IMR-90 (cell line): ENCODE measurements around the gene ZIC3. TPM values are rescaled to one million over a fixed set of nuclear protein-coding genes. Genes with fewer than 3 reads are reported as not detected.

Experiments
- ATAC-seq: fragments of 200-7000 bp; cut with Tn5 transposase; 2 replicates; pipeline ENCODE4 v1.9.1; 2020; ENCODE audit warnings: low read depth, mild to moderate bottlenecking, moderate library complexity
- BruUV-seq: library from RNA; stranded (reverse); fragments of 400-500 nt; replicated peaks from 2 replicates; lab custom pipeline; 2021; lab: Mats Ljungman, UMichigan
- CTCF ChIA-PET: fragments of 300-600 bp; formaldehyde crosslinking; extraction: SDS; loops from one replicate; lab custom pipeline; 2021; ENCODE audit warnings: antibody characterized with exemption; lab: Yijun Ruan, JAX
- POLR2A ChIA-PET: fragments of 300-600 bp; sonication (Branson Sonifier 250); formaldehyde crosslinking; loops from one replicate; lab custom pipeline; 2022; ENCODE audit warnings: antibody characterized with exemption; ENCODE audit not compliant: unreplicated experiment; lab: Charles Lee
- DNase-seq: peaks from one replicate; pipeline ENCODE4 v3.0.0; 2013
- H2AFZ ChIP-seq: replicated peaks from 2 replicates; pipeline ENCODE3; 2013; ENCODE audit warnings: low read length, mild to moderate bottlenecking; ENCODE audit not compliant: poor library complexity
- H2AK5ac ChIP-seq: 2 replicates; pipeline ENCODE4 v1.6.1; 2013; ENCODE audit warnings: low read depth, low read length, inconsistent platforms
- H2AK9ac ChIP-seq: replicated peaks from 2 replicates; pipeline ENCODE3; 2013; ENCODE audit warnings: mild to moderate bottlenecking, low read depth, low read length, moderate library complexity; ENCODE audit not compliant: poor library complexity
- H2BK120ac ChIP-seq: 2 replicates; pipeline ENCODE4 v1.6.1; 2013; ENCODE audit warnings: low read depth, low read length, inconsistent platforms
- H2BK15ac ChIP-seq: 3 replicates; pipeline ENCODE4 v1.6.1; 2013; ENCODE audit warnings: low read depth, low read length, inconsistent platforms
- H2BK20ac ChIP-seq: 2 replicates; pipeline ENCODE4 v1.6.1; 2013; ENCODE audit warnings: low read depth, mild to moderate bottlenecking, inconsistent platforms, low read length, moderate library complexity
- H2BK5ac ChIP-seq: 2 replicates; pipeline ENCODE4 v1.6.1; 2013; ENCODE audit warnings: mild to moderate bottlenecking, low read depth, low read length, inconsistent platforms; ENCODE audit not compliant: poor library complexity, severe bottlenecking
- H3K14ac ChIP-seq: replicated peaks from 2 replicates; pipeline ENCODE4 v1.6.1; 2013; ENCODE audit warnings: low read depth, low read length, inconsistent platforms
- H3K18ac ChIP-seq: 2 replicates; pipeline ENCODE4 v1.6.1; 2013; ENCODE audit warnings: low read depth, low read length, control low read depth
- H3K23ac ChIP-seq: 2 replicates; pipeline ENCODE4 v1.6.1; 2013; ENCODE audit warnings: low read depth, low read length, inconsistent platforms
- H3K27ac ChIP-seq: 2 replicates; pipeline ENCODE4 v1.5.1; 2013; ENCODE audit warnings: mild to moderate bottlenecking, control low read depth, low read length; ENCODE audit not compliant: insufficient read depth
- H3K27me3 ChIP-seq: 2 replicates; pipeline ENCODE4 v1.6.1; 2013; ENCODE audit warnings: low read length; ENCODE audit not compliant: control insufficient read depth, insufficient read depth
- H3K36me3 ChIP-seq: 2 replicates; pipeline ENCODE4 v1.6.1; 2013; ENCODE audit warnings: low read length, mixed read lengths; ENCODE audit not compliant: control insufficient read depth, insufficient read depth
- H3K4ac ChIP-seq: 2 replicates; pipeline ENCODE4 v1.6.1; 2013; ENCODE audit warnings: low read depth, low read length, inconsistent platforms
- H3K4me1 ChIP-seq: 2 replicates; pipeline ENCODE4 v1.6.1; 2013; ENCODE audit warnings: low read length, mixed read lengths; ENCODE audit not compliant: control insufficient read depth, insufficient read depth
- H3K4me2 ChIP-seq: 2 replicates; pipeline ENCODE4 v1.6.1; 2013; ENCODE audit warnings: low read depth, mild to moderate bottlenecking, control low read depth, low read length, moderate library complexity
- H3K4me3 ChIP-seq: 2 replicates; pipeline ENCODE4 v1.5.1; 2013; ENCODE audit warnings: low read depth, mild to moderate bottlenecking, control low read depth, low read length, moderate library complexity; ENCODE audit not compliant: insufficient read depth
- H3K56ac ChIP-seq: 2 replicates; pipeline ENCODE4 v1.6.1; 2013; ENCODE audit warnings: low read length, inconsistent platforms; ENCODE audit not compliant: insufficient read depth; ENCODE audit errors: extremely low read depth
- H3K79me1 ChIP-seq, 2 experiments: 2 replicates each; pipeline ENCODE4 v1.6.1; 2013; ENCODE audit warnings: low read length in 2 of 2, inconsistent platforms in 1 of 2, low read depth in 1 of 2
- H3K9ac ChIP-seq: 2 replicates; pipeline ENCODE4 v1.6.1; 2013; ENCODE audit warnings: low read depth, low read length, control low read depth
- H3K9me1 ChIP-seq: 2 replicates; pipeline ENCODE4 v1.6.1; 2013; ENCODE audit warnings: low read length, inconsistent platforms; ENCODE audit not compliant: insufficient read depth
- H3K9me3 ChIP-seq: 2 replicates; pipeline ENCODE4 v1.6.1; 2013; ENCODE audit warnings: low read length; ENCODE audit not compliant: control insufficient read depth, insufficient read depth
- H4K20me1 ChIP-seq: 2 replicates; pipeline ENCODE4 v1.6.1; 2013; ENCODE audit warnings: low read length, inconsistent platforms; ENCODE audit not compliant: insufficient read depth
- H4K5ac ChIP-seq: 2 replicates; pipeline ENCODE4 v1.6.1; 2013; ENCODE audit warnings: mild to moderate bottlenecking, low read depth, low read length, control low read depth
- H4K8ac ChIP-seq, 2 experiments: 2 replicates each; pipeline ENCODE4 v1.6.1; 2013; ENCODE audit warnings: low read depth in 2 of 2, low read length in 2 of 2, control low read depth in 1 of 2, inconsistent platforms in 1 of 2
- H4K91ac ChIP-seq: 2 replicates; pipeline ENCODE4 v1.6.1; 2013; ENCODE audit warnings: low read depth, low read length, inconsistent platforms; ENCODE audit not compliant: insufficient read depth
- CEBPB ChIP-seq: IDR thresholded peaks from 2 replicates; pipeline ENCODE4 v1.6.1; 2012; ENCODE audit warnings: low read depth, low read length, improper control_type of control experiment
- NFE2L2 ChIP-seq: fragments of 150-350 bp; IDR thresholded peaks from 2 replicates; pipeline ENCODE4 v1.6.1; 2016; ENCODE audit warnings: low read depth, mild to moderate bottlenecking, low read length
- WGBS, 2 experiments: methylation state at CpG; one replicate each; pipeline versions ENCODE4 v1.1.5 to v1.1.7; 2013; ENCODE audit warnings: missing lambda C conversion rate in 2 of 2; ENCODE audit not compliant: insufficient read length in 1 of 2; ENCODE audit errors: extremely low coverage in 2 of 2; 5-methylcytosine and 5-hydroxymethylcytosine counted together
- dilution Hi-C: fragments of 300-500 bp; cut with HindIII; formaldehyde crosslinking; loops from one replicate; pipeline ENCODE4 v1.14.3; 2018; ENCODE audit warnings: low sequenced_read_pairs; ENCODE audit not compliant: unreplicated experiment
- in situ Hi-C: fragments of 300-500 bp; cut with MboI; formaldehyde crosslinking; loops from 3 replicates; pipeline ENCODE4 v1.14.3; 2019; ENCODE audit warnings: low sequenced_read_pairs, inconsistent platforms, mixed read lengths
- intact Hi-C: fragments of 100-400 bp; cut with micrococcal nuclease; formaldehyde crosslinking; loops from 2 replicates; pipeline ENCODE4 v1.10.0; 2022
- polyA plus RNA-seq, 3 experiments: library from polyadenylated mRNA; depleted of rRNA; stranded (reverse); fragments of >200 nt; gene quantifications; 2 replicates each; pipeline ENCODE4 v1.2.3, GENCODE V29; 2012; ENCODE audit warnings: low replicate concordance in 1 of 3
- total RNA-seq: library from RNA; depleted of rRNA; stranded (reverse); fragments of >200 nt; gene quantifications from 2 replicates; pipeline ENCODE4 v1.2.3, GENCODE V29; 2012

The ZIC3 gene
- total and polyA plus RNA-seq, 2 of the 4 experiments (the other 2 are of a cell fraction) = not detected

DNA sequence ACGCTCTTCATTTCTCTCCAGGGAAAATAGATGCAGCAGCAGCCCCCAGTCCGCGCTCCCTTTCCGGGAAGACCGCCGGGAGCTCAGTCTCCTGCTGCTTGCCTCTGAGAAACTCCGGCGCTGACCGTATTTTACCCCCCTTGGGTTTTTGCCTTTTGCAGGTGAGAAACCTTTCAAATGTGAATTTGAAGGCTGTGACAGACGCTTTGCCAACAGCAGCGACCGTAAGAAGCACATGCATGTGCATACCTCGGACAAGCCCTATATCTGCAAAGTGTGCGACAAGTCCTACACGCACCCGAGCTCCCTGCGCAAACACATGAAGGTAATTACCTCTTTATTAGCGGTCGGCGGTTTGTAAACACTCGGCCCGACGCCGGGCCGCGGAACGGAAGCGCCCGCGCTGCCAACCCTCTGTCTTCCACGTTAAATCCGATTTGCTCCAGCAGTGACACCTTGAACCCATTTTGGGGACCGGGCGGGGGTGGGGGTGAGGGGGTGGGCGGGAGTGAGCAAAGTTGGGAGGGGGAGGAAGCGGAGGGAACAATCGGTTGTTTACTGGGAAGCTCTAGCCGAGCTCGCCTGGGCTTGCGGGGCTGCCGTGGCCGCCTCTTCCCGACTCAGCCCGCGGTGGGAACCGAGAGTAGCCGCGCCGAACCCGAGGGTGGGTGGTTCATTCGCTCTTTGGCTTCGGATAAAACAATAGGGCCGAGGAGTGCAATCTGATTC, 3.0 kb downstream of the ZIC3 start:
- no peak overlapping the region for H2AK5ac ChIP-seq
- H3K79me1 ChIP-seq = no peaks in the 10 kb centered on the region
- H4K20me1 ChIP-seq = no peaks in the 10 kb centered on the region
- no peak for ATAC-seq
- WGBS, 2 experiments = 27% methylated on average over 24 of the region's 53 CpGs; no CpG with 5 or more reads in 1 of the 2 experiments
- no peak overlapping the region for H2BK5ac ChIP-seq
- no peak overlapping the region for H3K14ac ChIP-seq
- no peak overlapping the region for H3K27ac ChIP-seq
- TF ChIP-seq CEBPB (no peak), NFE2L2 (no peak)
- no peak overlapping the region for H2AFZ ChIP-seq
- dilution Hi-C loops = no loop called here
- no peaks in the 10 kb centered on the region for H3K36me3 ChIP-seq
- H3K4ac ChIP-seq = no peak overlapping the region
- peaks cover 26% of the 10 kb centered on the region for H3K27me3 ChIP-seq
- no peak overlapping the region for H2BK120ac ChIP-seq
- no peak overlapping the region for H3K9ac ChIP-seq
- in situ Hi-C loops = no loop called here
- CTCF ChIA-PET = no interaction called here
- no peak overlapping the region for H3K4me2 ChIP-seq
- H4K91ac ChIP-seq = no peak overlapping the region
- H2BK20ac ChIP-seq = no peak overlapping the region
- H4K8ac ChIP-seq = no peak overlapping the region
- no peak overlapping the region for H3K18ac ChIP-seq
- peaks cover 10% of the 10 kb centered on the region; the same call in 1 of the 2 replicates for H3K9me3 ChIP-seq
- POLR2A ChIA-PET = no interaction called here
- no peak overlapping the region for H3K56ac ChIP-seq
- no TSS peak for BruUV-seq
- H2BK15ac ChIP-seq = no peak overlapping the region
- intact Hi-C loops = no loop called here
- no peak overlapping the region for H4K5ac ChIP-seq
- no peak overlapping the region for H2AK9ac ChIP-seq
- H3K23ac ChIP-seq = no peak overlapping the region
- H3K4me3 ChIP-seq = no peak overlapping the region
- no peak for DNase-seq
- H3K4me1 ChIP-seq = no peaks in the 10 kb centered on the region
- no peaks in the 10 kb centered on the region for H3K9me1 ChIP-seq
